Testis (tissue), 2 donors: ENCODE results near the gene NT5E.

Experiments used
- CTCF ChIP-seq, 3 experiments: fragments of 450-650 bp in 2 of 3; fragments of 200-600 bp in 1 of 3; sonication (generic) in 1 of 3; IDR thresholded peaks; one replicate each; pipeline ENCODE4 v1.5.1; 2016 to 2019; ENCODE audit warnings: antibody characterized with exemption in 3 of 3, mild to moderate bottlenecking in 2 of 3, moderate library complexity in 1 of 3
- POLR2A ChIP-seq: fragments of 450-650 bp; IDR thresholded peaks from one replicate; pipeline ENCODE4 v1.6.1; 2017; ENCODE audit warnings: antibody characterized with exemption, mild to moderate bottlenecking, moderate library complexity

GRCh38 chr6:85506441-85507093 is 56.7 kb downstream of the NT5E start:
- TF ChIP-seq CTCF (IDR thresholded peaks at IDR 0.05), result no peak
- no peak for TF ChIP-seq POLR2A
